ENCODE data around the gene SLC25A20.

SLC25A20 gene, protein sequence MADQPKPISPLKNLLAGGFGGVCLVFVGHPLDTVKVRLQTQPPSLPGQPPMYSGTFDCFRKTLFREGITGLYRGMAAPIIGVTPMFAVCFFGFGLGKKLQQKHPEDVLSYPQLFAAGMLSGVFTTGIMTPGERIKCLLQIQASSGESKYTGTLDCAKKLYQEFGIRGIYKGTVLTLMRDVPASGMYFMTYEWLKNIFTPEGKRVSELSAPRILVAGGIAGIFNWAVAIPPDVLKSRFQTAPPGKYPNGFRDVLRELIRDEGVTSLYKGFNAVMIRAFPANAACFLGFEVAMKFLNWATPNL

GRCh38 chr3:48898383-48899234, at the start of gene SLC25A20:
Gene SLC25A20, minus strand, starts transcription at chr3:48898882. Its CDS starts 88 bp downstream, at chr3:48898794.
- peaks cover 1% of the 10 kb centered on the region for H3K9me3 Mint-ChIP-seq
- DNase-seq (ENCODE audit: low spot score in 2 of 2) (peak; percentile 78 to 85), ATAC-seq (ENCODE audit: low read depth) (peak; percentile 96)
- H3K27me3 Mint-ChIP-seq: no peaks in the 10 kb centered on the region
- H3K4me1 Mint-ChIP-seq: peaks cover 25% of the 10 kb centered on the region
- H3K27ac Mint-ChIP-seq: peak within 1 kb of the TSS; percentile 67
- no peaks in the 10 kb centered on the region for H3K36me3 Mint-ChIP-seq
- H3K4me3 Mint-ChIP-seq: peak within 1 kb of the TSS; percentile 89

GRCh38 chr3:48945891-48946549, 47.3 kb upstream of the SLC25A20 start:
- peaks cover 5% of the 10 kb centered on the region for H3K36me3 Mint-ChIP-seq
- peaks cover 21% of the 10 kb centered on the region for H3K4me1 Mint-ChIP-seq
- no peaks in the 10 kb centered on the region for H3K27me3 Mint-ChIP-seq
- ATAC-seq (ENCODE audit: low read depth) (peak; percentile 61), DNase-seq (ENCODE audit: low spot score in 2 of 2) (no peak)
- H3K4me3 Mint-ChIP-seq: no peak overlapping the region
- H3K9me3 Mint-ChIP-seq: no peaks in the 10 kb centered on the region
- H3K27ac Mint-ChIP-seq: peak overlapping the region; percentile 64

- DNase-seq (ENCODE audit: low spot score in 2 of 2) (no peak), ATAC-seq (ENCODE audit: low read depth) (no peak)
- no peaks in the 10 kb centered on the region for H3K27me3 Mint-ChIP-seq
- peak overlapping the region; percentile 64 for H3K27ac Mint-ChIP-seq
- H3K9me3 Mint-ChIP-seq: no peaks in the 10 kb centered on the region
- H3K4me1 Mint-ChIP-seq: peaks cover 21% of the 10 kb centered on the region
- peaks cover 5% of the 10 kb centered on the region for H3K36me3 Mint-ChIP-seq
- H3K4me3 Mint-ChIP-seq: no peak overlapping the region
These were observed 46.8 kb upstream of the SLC25A20 start for GRCh38 chr3:48945432-48945831.

DNA sequence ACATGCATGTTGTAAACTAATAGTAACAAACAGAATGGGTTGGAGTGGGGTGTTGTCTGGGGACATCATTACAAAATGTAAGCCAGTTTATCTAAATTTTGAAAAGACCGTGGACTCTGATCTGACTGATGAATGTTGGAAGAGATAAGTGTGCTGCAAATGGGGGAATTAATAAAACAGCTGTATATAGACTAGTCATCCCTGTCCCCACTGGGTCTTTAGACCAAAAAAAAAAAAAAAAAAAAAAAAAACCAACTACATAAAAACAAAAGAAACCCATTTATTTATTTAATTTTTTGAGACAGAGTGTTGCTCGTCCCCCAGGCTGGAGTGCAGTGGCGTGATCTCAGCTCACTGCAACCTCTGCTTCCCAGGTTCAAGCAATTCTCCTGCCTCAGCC, 40.0 kb upstream of the SLC25A20 start:
- peak overlapping the region; percentile 5 for H3K27ac Mint-ChIP-seq
- no peak for ATAC-seq (ENCODE audit: low read depth)
- no peak for DNase-seq (ENCODE audit: low spot score in 2 of 2)
- H3K27me3 Mint-ChIP-seq: no peaks in the 10 kb centered on the region
- H3K36me3 Mint-ChIP-seq: peaks cover 15% of the 10 kb centered on the region
- H3K4me3 Mint-ChIP-seq: no peak overlapping the region
- H3K9me3 Mint-ChIP-seq: no peaks in the 10 kb centered on the region
- H3K4me1 Mint-ChIP-seq: peaks cover 6% of the 10 kb centered on the region

DNA sequence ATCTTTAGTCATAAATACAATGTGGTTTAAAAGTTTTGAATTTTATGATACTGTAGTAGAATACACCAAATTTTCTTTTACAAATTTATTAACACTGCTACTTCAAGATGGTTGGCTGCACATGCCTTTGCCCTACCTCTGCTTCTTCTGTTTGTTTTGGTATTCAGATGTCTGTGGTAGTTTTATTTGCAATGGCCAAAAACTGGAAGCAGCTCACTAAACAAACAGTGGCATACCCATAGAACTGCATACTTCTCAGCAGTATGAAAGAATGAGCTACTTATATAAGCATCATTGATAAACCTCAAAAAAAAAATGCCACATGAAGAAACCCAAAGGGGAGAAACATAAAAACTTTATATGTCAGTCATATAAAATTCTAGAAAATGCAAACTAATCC, 39.5 kb upstream of the SLC25A20 start:
- Mint-ChIP-seq H3K4me3 (no peak overlapping the region), H3K27ac (peak overlapping the region; percentile 5), H3K36me3 (peaks cover 15% of the 10 kb centered on the region)

DNA sequence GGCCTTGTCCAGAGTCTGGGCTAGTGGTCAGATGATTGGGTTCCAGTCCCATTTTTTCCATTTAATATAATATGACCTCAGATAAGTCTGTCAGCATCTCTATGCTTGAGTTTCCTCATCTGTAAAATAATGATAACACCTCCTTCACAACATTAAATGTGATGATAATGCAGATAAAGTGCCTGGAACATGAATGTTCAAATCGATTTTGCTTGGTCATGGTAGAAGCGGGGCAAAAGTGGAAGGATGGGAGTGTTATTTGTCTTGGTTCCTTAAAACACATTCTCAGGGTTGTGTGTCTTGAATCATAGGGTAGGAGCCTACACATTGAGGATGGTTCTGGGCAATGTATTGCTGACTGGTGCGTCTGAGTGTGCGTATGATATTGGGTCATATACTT, 36.8 kb upstream of the SLC25A20 start:
- Mint-ChIP-seq H3K4me1 (peaks cover 16% of the 10 kb centered on the region), H3K4me3 (no peak overlapping the region), H3K27me3 (no peaks in the 10 kb centered on the region), H3K27ac (no peak overlapping the region), H3K9me3 (no peaks in the 10 kb centered on the region), H3K36me3 (peaks cover 19% of the 10 kb centered on the region)
- no peak for DNase-seq (ENCODE audit: low spot score in 2 of 2)
- ATAC-seq (ENCODE audit: low read depth): no peak

More for the DNA sequence above, 39.5 kb upstream of the SLC25A20 start:
- Mint-ChIP-seq H3K27me3 (no peaks in the 10 kb centered on the region), H3K4me1 (peaks cover 7% of the 10 kb centered on the region), H3K9me3 (no peaks in the 10 kb centered on the region)
- no peak for ATAC-seq (ENCODE audit: low read depth)
- no peak for DNase-seq (ENCODE audit: low spot score in 2 of 2)

GRCh38 chr3:48934333-48934991, 35.8 kb upstream of the SLC25A20 start:
- H3K36me3 Mint-ChIP-seq: peaks cover 24% of the 10 kb centered on the region
- no peaks in the 10 kb centered on the region for H3K27me3 Mint-ChIP-seq
- DNase-seq (ENCODE audit: low spot score in 2 of 2): no peak
- H3K27ac Mint-ChIP-seq: no peak overlapping the region
- H3K4me1 Mint-ChIP-seq: peaks cover 22% of the 10 kb centered on the region
- no peaks in the 10 kb centered on the region for H3K9me3 Mint-ChIP-seq
- no peak for ATAC-seq (ENCODE audit: low read depth)
- no peak overlapping the region for H3K4me3 Mint-ChIP-seq

DNA sequence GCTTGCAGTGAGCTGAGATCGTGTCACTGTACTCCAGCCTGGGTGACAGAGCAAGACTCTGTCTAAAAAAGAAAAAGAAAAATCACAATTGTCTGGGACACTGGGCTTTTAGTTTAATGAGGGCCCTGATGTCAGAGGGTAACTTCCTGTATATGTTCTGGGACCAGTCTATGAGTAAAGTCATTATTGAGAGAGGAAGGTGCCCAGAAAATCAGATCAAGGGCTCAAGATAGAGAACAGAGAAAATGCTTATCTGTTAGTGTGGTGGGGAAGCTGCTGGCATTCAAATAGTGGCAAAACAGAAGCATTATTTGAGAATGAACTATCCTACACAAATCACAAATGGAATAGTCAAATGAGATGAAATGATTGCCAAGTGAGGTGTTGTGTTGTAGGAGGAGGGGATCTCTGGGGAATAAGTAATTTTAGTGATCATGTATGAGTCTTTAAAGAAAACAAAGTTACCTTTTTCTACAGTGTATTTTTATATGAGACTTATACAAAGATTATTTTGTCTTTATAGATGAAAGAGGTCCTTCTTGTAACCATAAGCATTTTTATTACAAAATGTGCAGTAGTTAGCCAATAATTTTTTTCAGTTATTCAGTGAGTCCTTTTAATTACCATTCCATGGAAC, 33.4 kb upstream of the SLC25A20 start:
- Mint-ChIP-seq H3K27ac (peak overlapping the region; percentile 12), H3K9me3 (no peaks in the 10 kb centered on the region), H3K36me3 (peaks cover 29% of the 10 kb centered on the region), H3K4me3 (no peak overlapping the region), H3K27me3 (no peaks in the 10 kb centered on the region), H3K4me1 (peaks cover 30% of the 10 kb centered on the region)
- DNase-seq (ENCODE audit: low spot score in 2 of 2) (no peak), ATAC-seq (ENCODE audit: low read depth) (no peak)

DNA sequence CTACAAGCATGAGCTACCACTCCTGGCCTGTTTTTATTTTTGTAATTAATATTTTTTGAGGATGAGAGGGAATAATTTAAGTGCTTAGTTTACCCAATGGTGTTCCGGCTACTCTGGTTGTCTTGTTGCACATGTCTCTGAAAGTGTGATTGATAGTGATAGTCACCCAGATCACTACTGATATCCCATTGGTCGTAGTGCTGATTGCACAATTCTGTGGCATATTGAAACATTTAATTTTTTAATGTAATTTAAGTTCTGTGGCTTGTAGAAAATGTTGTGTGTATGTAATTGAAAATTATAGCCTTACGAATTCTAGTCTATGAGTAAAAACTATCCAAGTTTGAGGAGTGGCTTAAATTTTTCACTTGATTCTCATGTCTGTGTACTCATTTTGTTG, 31.9 kb upstream of the SLC25A20 start:
- Mint-ChIP-seq H3K27me3 (no peaks in the 10 kb centered on the region), H3K27ac (no peak overlapping the region), H3K9me3 (no peaks in the 10 kb centered on the region), H3K4me3 (no peak overlapping the region), H3K4me1 (peaks cover 38% of the 10 kb centered on the region), H3K36me3 (peaks cover 36% of the 10 kb centered on the region)
- no peak for DNase-seq (ENCODE audit: low spot score in 2 of 2)
- ATAC-seq (ENCODE audit: low read depth): no peak

DNA sequence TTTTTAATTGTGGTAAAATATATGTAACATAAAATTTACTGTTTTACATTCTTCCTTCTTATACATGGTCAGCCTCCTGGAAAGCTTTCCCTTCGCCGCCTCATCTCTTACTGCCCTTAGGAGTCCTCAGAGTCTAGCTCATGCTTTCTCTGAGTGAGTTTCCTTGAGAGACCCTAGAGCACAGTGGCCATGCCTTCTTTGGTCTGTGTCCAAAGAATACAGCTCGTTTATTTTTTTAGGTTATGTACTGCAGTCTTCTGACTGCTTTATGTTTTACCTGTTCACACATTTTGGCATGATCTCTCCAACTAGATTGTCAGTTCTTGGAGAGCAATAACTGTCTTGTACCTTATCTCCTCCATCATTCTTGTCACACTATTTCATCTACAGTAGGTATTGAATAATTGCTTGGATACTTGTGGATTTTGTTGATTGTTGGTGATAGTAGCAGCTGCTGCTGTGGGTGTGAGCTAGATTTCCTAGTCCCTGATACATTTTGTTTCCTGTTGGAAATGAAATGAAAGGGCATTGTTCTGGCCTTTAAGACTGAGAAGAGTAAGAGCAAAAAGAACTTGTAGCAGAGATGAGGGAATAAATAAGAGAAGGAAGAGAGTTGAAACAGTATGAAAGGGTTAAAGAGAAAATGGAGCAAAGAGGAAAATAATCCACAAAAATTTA, 30.8 kb upstream of the SLC25A20 start:
- DNase-seq (ENCODE audit: low spot score in 2 of 2): no peak
- Mint-ChIP-seq H3K27me3 (no peaks in the 10 kb centered on the region), H3K9me3 (no peaks in the 10 kb centered on the region), H3K27ac (no peak overlapping the region), H3K4me1 (peaks cover 38% of the 10 kb centered on the region), H3K36me3 (peaks cover 36% of the 10 kb centered on the region), H3K4me3 (peak overlapping the region; percentile 1)
- no peak for ATAC-seq (ENCODE audit: low read depth)

- ATAC-seq (ENCODE audit: low read depth): no peak
- peaks cover 35% of the 10 kb centered on the region for H3K4me1 Mint-ChIP-seq
- peaks cover 37% of the 10 kb centered on the region for H3K36me3 Mint-ChIP-seq
- H3K27me3 Mint-ChIP-seq: no peaks in the 10 kb centered on the region
- no peak overlapping the region for H3K4me3 Mint-ChIP-seq
- H3K9me3 Mint-ChIP-seq: no peaks in the 10 kb centered on the region
- DNase-seq (ENCODE audit: low spot score in 2 of 2): no peak
- no peak overlapping the region for H3K27ac Mint-ChIP-seq
These were observed 30.0 kb upstream of the SLC25A20 start for GRCh38 chr3:48928679-48929078.

GRCh38 chr3:48927928-48928327, 29.2 kb upstream of the SLC25A20 start:
- peaks cover 36% of the 10 kb centered on the region for H3K36me3 Mint-ChIP-seq
- H3K9me3 Mint-ChIP-seq: no peaks in the 10 kb centered on the region
- H3K4me1 Mint-ChIP-seq: peaks cover 34% of the 10 kb centered on the region
- no peak overlapping the region for H3K27ac Mint-ChIP-seq
- ATAC-seq (ENCODE audit: low read depth): no peak
- no peaks in the 10 kb centered on the region for H3K27me3 Mint-ChIP-seq
- no peak for DNase-seq (ENCODE audit: low spot score in 2 of 2)
- no peak overlapping the region for H3K4me3 Mint-ChIP-seq

Measured in memory B cell (primary cell).